ENCODE data around the gene FAM20C. TPM values are rescaled to one million over a fixed set of nuclear protein-coding genes. Genes with fewer than 3 reads are reported as not detected.

Gene FAM20C
- total RNA-seq, 1 donor: 16.8 TPM

- H3K4me3 ChIP-seq (ENCODE audit: low read depth, low read length): no peak overlapping the region
- no peak for TF ChIP-seq CTCF (IDR thresholded peaks at IDR 0.05; ENCODE audit: insufficient read depth, low read depth, low read length)
- no peak for DNase-seq (ENCODE audit: low read depth)
Observed at GRCh38 chr7:159370-160270, 32.8 kb upstream of the FAM20C start.

GRCh38 chr7:160958-161725 lies 31.2 kb upstream of the FAM20C start:
- no peak for DNase-seq (ENCODE audit: low read depth)
- no peak overlapping the region for H3K4me3 ChIP-seq (ENCODE audit: low read depth, low read length)
- TF ChIP-seq CTCF (IDR thresholded peaks at IDR 0.05; ENCODE audit: insufficient read depth, low read depth, low read length): no peak

DNA sequence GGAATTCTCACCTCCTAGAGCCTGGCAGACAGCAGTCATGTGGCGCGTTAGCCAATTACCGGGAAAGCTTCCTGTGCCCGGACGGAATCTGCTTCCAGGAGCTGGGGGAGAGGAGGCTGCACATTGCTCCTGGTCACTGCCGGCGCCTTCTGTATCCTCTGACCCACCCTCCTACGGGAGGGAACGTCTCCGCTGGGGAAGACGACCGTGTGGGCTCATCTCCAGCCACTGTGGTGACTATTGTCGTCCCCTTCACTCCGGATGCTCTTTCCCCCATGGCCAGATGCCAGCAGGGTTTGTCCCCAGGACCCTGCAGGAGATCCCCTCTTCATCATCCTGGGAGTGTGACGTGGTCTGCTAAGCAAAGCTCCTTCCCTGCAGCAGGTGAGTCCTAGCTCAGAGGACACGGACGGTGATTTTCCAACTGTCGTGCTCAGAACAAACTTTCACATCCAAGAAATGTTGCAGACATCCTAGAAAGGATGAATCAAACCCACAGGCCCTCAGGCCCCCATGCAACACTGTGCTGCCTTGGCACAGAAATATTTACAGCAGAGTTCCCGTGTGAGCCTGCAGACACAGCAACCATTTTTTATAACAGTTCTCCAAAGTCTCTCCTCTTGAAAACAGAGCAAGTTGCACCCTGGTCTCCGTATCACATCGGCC lies 29.6 kb upstream of the FAM20C start:
- DNase-seq (ENCODE audit: low read depth): no peak
- TF ChIP-seq CTCF (IDR thresholded peaks at IDR 0.05; ENCODE audit: insufficient read depth, low read depth, low read length): no peak
- H3K4me3 ChIP-seq (ENCODE audit: low read depth, low read length): no peak overlapping the region

- no peak for TF ChIP-seq CTCF (IDR thresholded peaks at IDR 0.05; ENCODE audit: insufficient read depth, low read depth, low read length)
- no peak for DNase-seq (ENCODE audit: low read depth)
- no peak overlapping the region for H3K4me3 ChIP-seq (ENCODE audit: low read depth, low read length)
Observed at GRCh38 chr7:163298-163695, 29.1 kb upstream of the FAM20C start.

DNA sequence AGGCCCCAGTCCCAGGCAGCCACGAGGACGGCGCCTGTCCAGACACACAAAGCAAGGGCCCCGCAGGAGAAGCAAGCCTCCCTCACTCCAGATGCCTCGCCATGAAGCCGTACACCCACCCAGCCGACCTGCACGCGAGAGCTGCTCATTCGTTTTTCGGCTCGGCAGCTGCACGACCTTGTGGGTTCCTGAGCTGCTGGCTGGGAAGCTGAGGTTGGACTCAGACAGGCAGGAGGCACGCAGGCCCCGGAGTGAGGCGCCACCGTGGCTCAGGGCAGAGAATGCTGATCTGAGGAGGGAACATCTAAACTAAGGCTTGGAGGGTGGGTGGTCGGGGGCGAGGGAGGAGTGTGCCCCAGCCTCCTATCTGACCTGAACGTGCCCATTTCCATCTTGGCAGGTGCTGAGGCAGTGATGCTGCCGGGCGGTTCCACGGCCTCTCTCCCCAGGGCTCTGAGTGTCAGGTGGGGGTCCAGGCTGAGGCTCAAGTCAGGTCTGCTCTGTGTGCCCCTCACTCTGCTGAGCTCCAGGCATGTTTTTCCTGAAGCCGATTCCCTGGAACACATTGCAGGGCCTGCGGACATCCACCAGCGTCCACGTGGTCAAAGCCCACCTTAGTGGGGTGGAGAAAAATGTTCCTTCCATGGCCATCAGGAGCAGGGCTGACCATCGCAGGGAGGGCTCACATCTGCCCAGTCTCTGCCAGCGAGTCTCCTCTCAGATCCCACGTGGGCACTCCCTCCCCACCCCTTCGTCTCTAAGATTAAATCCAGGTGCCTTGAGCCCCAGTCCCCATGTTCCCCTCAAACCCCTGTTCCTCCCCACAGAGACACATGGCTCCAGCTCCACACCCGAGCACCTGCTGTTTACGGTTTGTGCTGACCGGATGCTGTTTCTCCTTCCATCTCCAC lies 28.1 kb upstream of the FAM20C start:
- no peak for TF ChIP-seq CTCF (IDR thresholded peaks at IDR 0.05; ENCODE audit: insufficient read depth, low read depth, low read length)
- DNase-seq (ENCODE audit: low read depth): no peak
- no peak overlapping the region for H3K4me3 ChIP-seq (ENCODE audit: low read depth, low read length)
